Ascending aorta (tissue), 2 donors: Measurements from ENCODE around the gene TCOF1. TPM values are rescaled to one million over a fixed set of nuclear protein-coding genes. Genes with fewer than 3 reads are reported as not detected.

Source experiments
- DNase-seq, 2 donors: peaks; one replicate each; pipeline ENCODE4 v3.0.0-alpha.2; 2019; ENCODE audit warnings: low spot score in 2 of 2
- H3K27ac ChIP-seq, 2 donors: fragments of 200-600 bp; sonication (generic); one replicate each; pipeline ENCODE4 v1.5.1; 2016 to 2017; ENCODE audit warnings: mild to moderate bottlenecking in 1 of 2
- H3K27me3 ChIP-seq: fragments of 200-600 bp; sonication (generic); one replicate; pipeline ENCODE4 v1.5.1; 2017
- H3K36me3 ChIP-seq, 2 donors: fragments of 200-600 bp; sonication (generic); one replicate each; pipeline ENCODE4 v1.5.1; 2016
- H3K4me1 ChIP-seq, 2 donors: fragments of 200-600 bp; sonication (generic); one replicate each; pipeline ENCODE4 v1.5.1; 2016 to 2017; ENCODE audit warnings: mild to moderate bottlenecking in 1 of 2
- H3K4me3 ChIP-seq, 2 donors: fragments of 200-600 bp; sonication (generic); one replicate each; pipeline ENCODE4 v1.5.1; 2016 to 2017; ENCODE audit warnings: mild to moderate bottlenecking in 1 of 2
- H3K9me3 ChIP-seq, 2 donors: fragments of 200-600 bp; sonication (generic); one replicate each; pipeline ENCODE4 v1.5.1; 2016
- CTCF ChIP-seq, 3 experiments: fragments of 200-600 bp in 2 of 3; fragments of 450-650 bp in 1 of 3; sonication (generic) in 2 of 3; IDR thresholded peaks; one replicate each; pipeline ENCODE4 v1.5.1; 2016 to 2019; ENCODE audit warnings: antibody characterized with exemption in 3 of 3, mild to moderate bottlenecking in 1 of 3, moderate library complexity in 1 of 3
- intact Hi-C: fragments of 100-400 bp; cut with DNase I; formaldehyde crosslinking; loops from one replicate; pipeline ENCODE4 v1.15.1; 2023
- total RNA-seq: library from RNA; depleted of rRNA; stranded (reverse); fragments of >200 nt; gene quantifications from one replicate; pipeline ENCODE4 v1.1.0, GENCODE V29; 2016

The TCOF1 gene
- total RNA-seq, 1 donor from 2014 or later: 31.4 TPM

GRCh38 chr5:150404941-150405816 lies 47.7 kb downstream of the TCOF1 start:
- Histone ChIP-seq H3K4me1 (peaks cover 2 to 4% of the 10 kb centered on the region in 2 donors), H3K4me3 (no peak overlapping the region), H3K27me3 (no peaks in the 10 kb centered on the region), H3K9me3 (no peaks in the 10 kb centered on the region), H3K36me3 (peaks cover 15 to 33% of the 10 kb centered on the region in 2 donors), H3K27ac (no peak overlapping the region)
- TF ChIP-seq CTCF (IDR thresholded peaks at IDR 0.05): no peak
- intact Hi-C loops: no loop called here
- DNase-seq: no peak

- no peaks in the 10 kb centered on the region for H3K27me3 ChIP-seq
- intact Hi-C loops: no loop called here
- H3K9me3 ChIP-seq: no peaks in the 10 kb centered on the region
- no peak for DNase-seq
- peaks cover 8 to 22% of the 10 kb centered on the region in 2 donors for H3K36me3 ChIP-seq
- TF ChIP-seq CTCF (IDR thresholded peaks at IDR 0.05): no peak
- peaks cover 3 to 6% of the 10 kb centered on the region in 2 donors for H3K4me1 ChIP-seq
- H3K27ac ChIP-seq: no peak overlapping the region
- H3K4me3 ChIP-seq: no peak overlapping the region
Observed at GRCh38 chr5:150406103-150406722, 48.7 kb downstream of the TCOF1 start.

- H3K36me3 ChIP-seq: peaks cover 8 to 17% of the 10 kb centered on the region in 2 donors
- intact Hi-C loops: no loop called here
- TF ChIP-seq CTCF (IDR thresholded peaks at IDR 0.05): no peak
- no peaks in the 10 kb centered on the region for H3K27me3 ChIP-seq
- no peak overlapping the region for H3K4me3 ChIP-seq
- no peaks in the 10 kb centered on the region for H3K9me3 ChIP-seq
- DNase-seq: no peak
- H3K27ac ChIP-seq: no peak overlapping the region
- peaks cover 3 to 6% of the 10 kb centered on the region in 2 donors for H3K4me1 ChIP-seq
Observed at GRCh38 chr5:150406723-150407095, 49.2 kb downstream of the TCOF1 start.

GRCh38 chr5:150407096-150407720 lies 49.7 kb downstream of the TCOF1 start:
- Histone ChIP-seq H3K4me1 (peaks cover 3 to 6% of the 10 kb centered on the region in 2 donors), H3K9me3 (no peaks in the 10 kb centered on the region), H3K4me3 (no peak overlapping the region), H3K27ac (no peak overlapping the region), H3K27me3 (no peaks in the 10 kb centered on the region), H3K36me3 (peaks cover 8 to 14% of the 10 kb centered on the region in 2 donors)
- intact Hi-C loops: no loop called here
- TF ChIP-seq CTCF (IDR thresholded peaks at IDR 0.05): no peak
- no peak for DNase-seq

GRCh38 chr5:150408231-150408943 lies 50.9 kb downstream of the TCOF1 start:
- intact Hi-C loops: no loop called here
- no peaks in the 10 kb centered on the region for H3K9me3 ChIP-seq
- no peaks in the 10 kb centered on the region for H3K27me3 ChIP-seq
- H3K36me3 ChIP-seq: peaks cover 3 to 8% of the 10 kb centered on the region in 2 donors
- TF ChIP-seq CTCF (IDR thresholded peaks at IDR 0.05): no peak
- H3K27ac ChIP-seq: peak overlapping the region in 1 of 2 donors; percentile 18
- H3K4me1 ChIP-seq: peaks cover 3 to 10% of the 10 kb centered on the region in 2 donors
- peak overlapping the region in 1 of 2 donors; percentile 64 for H3K4me3 ChIP-seq
- DNase-seq: no peak
